ENCODE data around the gene TTC38.

TTC38 gene

GRCh38 chr22:46280063-46280817, 12.4 kb downstream of the TTC38 start:
- DNase-seq, result no peak

- no peak for DNase-seq
These were observed 13.3 kb downstream of the TTC38 start for GRCh38 chr22:46280999-46281623.

- DNase-seq, result no peak
These were observed 14.3 kb downstream of the TTC38 start for GRCh38 chr22:46281866-46282678.

- DNase-seq, result no peak
These were observed 18.2 kb downstream of the TTC38 start for GRCh38 chr22:46286006-46286405.

- no peak for DNase-seq
These were observed 19.4 kb downstream of the TTC38 start for GRCh38 chr22:46286941-46287872.

GRCh38 chr22:46287873-46288751, 20.3 kb downstream of the TTC38 start:
- DNase-seq, result no peak

GRCh38 chr22:46288846-46289243, 21.0 kb downstream of the TTC38 start:
- DNase-seq, result no peak

- no peak for DNase-seq
These were observed 21.6 kb downstream of the TTC38 start for GRCh38 chr22:46289244-46289891.

- DNase-seq, result no peak
These were observed 22.5 kb downstream of the TTC38 start for GRCh38 chr22:46290121-46290842.

GRCh38 chr22:46290843-46291785, 23.3 kb downstream of the TTC38 start:
- no peak for DNase-seq

GRCh38 chr22:46292173-46292572, 24.4 kb downstream of the TTC38 start:
- DNase-seq, result no peak

- no peak for DNase-seq
These were observed 24.9 kb downstream of the TTC38 start for GRCh38 chr22:46292732-46293131.

- DNase-seq, result no peak
These were observed 25.9 kb downstream of the TTC38 start for GRCh38 chr22:46293577-46294260.

- no peak for DNase-seq
These were observed 27.0 kb downstream of the TTC38 start for GRCh38 chr22:46294784-46295183.

GRCh38 chr22:46295277-46295971, 27.6 kb downstream of the TTC38 start:
- DNase-seq, result no peak

- DNase-seq, result peak; percentile 91
These were observed 28.7 kb downstream of the TTC38 start, which contains the start of gene GTSE1 for GRCh38 chr22:46296257-46297150. Gene GTSE1 (plus strand): TSS chr22:46296870. CDS start chr22:46297401, 531 bp downstream.
